ENCODE measurements around the gene MDH1B.

Gene MDH1B

DNA sequence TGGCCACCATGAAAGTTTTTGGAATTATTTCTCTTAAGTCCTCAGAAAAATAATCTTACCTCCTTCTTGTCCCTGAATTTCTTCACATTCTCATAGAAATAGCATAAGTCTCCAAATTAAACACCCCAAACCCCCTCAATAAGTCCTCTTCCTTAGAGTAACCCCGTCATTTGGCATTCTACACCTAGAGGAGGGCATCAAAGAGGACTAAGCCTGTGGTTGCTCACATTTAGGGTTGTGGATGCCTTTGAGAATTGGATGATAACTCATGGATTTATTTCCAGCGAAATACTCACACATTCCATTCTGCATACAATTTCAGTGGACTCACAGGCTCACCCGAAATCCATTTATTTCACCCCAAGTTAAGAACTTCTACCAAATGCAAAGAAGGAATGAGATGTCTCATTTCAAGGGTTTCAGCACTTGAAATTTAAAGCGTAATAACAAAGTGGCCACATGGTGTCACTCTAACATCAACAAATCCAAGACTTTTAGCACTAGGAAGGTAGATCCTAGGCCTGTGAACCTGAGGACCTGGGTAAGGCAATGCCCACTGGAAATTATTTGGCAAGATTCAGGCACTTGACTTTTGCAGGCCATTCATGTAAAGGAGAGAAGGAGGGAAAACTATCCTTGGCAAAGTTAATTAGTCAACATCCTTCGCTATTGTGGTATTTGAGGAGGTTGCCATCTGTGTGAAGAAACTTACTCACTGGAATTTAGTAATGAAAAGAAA is 71.6 kb downstream of the MDH1B start:
- H3K4me3 ChIP-seq (ENCODE audit: low read depth, low read length): no peak overlapping the region
- no peak for TF ChIP-seq POLR2A (IDR thresholded peaks at IDR 0.05; ENCODE audit: extremely low read depth, insufficient read length)
- TF ChIP-seq, protein P1, sequence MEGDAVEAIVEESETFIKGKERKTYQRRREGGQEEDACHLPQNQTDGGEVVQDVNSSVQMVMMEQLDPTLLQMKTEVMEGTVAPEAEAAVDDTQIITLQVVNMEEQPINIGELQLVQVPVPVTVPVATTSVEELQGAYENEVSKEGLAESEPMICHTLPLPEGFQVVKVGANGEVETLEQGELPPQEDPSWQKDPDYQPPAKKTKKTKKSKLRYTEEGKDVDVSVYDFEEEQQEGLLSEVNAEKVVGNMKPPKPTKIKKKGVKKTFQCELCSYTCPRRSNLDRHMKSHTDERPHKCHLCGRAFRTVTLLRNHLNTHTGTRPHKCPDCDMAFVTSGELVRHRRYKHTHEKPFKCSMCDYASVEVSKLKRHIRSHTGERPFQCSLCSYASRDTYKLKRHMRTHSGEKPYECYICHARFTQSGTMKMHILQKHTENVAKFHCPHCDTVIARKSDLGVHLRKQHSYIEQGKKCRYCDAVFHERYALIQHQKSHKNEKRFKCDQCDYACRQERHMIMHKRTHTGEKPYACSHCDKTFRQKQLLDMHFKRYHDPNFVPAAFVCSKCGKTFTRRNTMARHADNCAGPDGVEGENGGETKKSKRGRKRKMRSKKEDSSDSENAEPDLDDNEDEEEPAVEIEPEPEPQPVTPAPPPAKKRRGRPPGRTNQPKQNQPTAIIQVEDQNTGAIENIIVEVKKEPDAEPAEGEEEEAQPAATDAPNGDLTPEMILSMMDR (IDR thresholded peaks at IDR 0.05; ENCODE audit: low read depth, low read length): peak; percentile 48
- TF ChIP-seq, protein P2, sequence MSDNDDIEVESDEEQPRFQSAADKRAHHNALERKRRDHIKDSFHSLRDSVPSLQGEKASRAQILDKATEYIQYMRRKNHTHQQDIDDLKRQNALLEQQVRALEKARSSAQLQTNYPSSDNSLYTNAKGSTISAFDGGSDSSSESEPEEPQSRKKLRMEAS (IDR thresholded peaks at IDR 0.05; ENCODE audit: low read depth, low read length): no peak
- no peak for TF ChIP-seq MYC (IDR thresholded peaks at IDR 0.05; ENCODE audit: low read depth, low read length)
- peak; percentile 75 for DNase-seq (ENCODE audit: low read depth)

DNA sequence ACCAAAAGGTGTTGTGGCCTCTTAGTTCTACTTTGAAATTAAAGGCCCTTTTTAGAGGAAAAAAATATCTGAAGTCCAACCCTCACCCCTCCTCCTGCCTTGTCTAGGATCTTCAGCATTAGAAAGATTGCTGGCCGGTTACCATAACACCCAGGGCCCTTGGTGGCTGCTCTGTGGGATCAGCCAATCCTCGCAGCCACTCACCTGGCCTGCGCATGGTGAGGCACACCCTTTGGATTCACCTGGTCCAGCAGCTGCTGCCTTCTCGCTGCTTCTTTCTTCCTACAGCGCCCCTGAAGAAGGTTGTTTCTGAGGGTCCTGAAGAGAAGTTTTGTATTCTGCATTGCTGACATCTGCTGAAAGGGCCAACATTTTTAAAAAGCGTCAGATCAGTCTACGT is 72.2 kb downstream of the MDH1B start:
- H3K4me3 ChIP-seq (ENCODE audit: low read depth, low read length): no peak overlapping the region
- no peak for TF ChIP-seq POLR2A (IDR thresholded peaks at IDR 0.05; ENCODE audit: extremely low read depth, insufficient read length)
- TF ChIP-seq, protein P1 (IDR thresholded peaks at IDR 0.05; ENCODE audit: low read depth, low read length): no peak
- TF ChIP-seq, protein P2 (IDR thresholded peaks at IDR 0.05; ENCODE audit: low read depth, low read length): no peak
- TF ChIP-seq MYC (IDR thresholded peaks at IDR 0.05; ENCODE audit: low read depth, low read length): no peak
- no peak for DNase-seq (ENCODE audit: low read depth)

DNA sequence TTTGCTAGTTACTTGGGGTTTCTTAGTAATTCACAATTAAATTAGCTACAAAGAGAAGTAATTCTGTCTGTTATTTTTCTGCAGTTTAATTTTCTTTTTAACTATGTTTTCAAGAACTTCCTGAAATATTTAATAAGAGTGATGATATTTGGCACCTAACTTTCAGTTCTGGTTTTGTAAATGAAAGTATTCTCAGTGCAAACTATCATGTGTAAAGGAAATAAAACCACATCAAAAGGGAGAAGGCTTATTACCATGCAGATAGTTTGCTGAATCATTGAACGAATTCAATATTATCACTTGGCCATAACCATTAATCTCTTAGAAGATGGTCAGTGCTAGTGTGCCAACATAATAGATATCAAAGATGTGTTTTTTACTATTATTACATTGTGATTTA is 76.1 kb downstream of the MDH1B start:
- no peak for DNase-seq (ENCODE audit: low read depth)
- TF ChIP-seq, protein P1 (IDR thresholded peaks at IDR 0.05; ENCODE audit: low read depth, low read length): no peak
- TF ChIP-seq MYC (IDR thresholded peaks at IDR 0.05; ENCODE audit: low read depth, low read length) (no peak), POLR2A (IDR thresholded peaks at IDR 0.05; ENCODE audit: extremely low read depth, insufficient read length) (no peak)
- TF ChIP-seq, protein P2 (IDR thresholded peaks at IDR 0.05; ENCODE audit: low read depth, low read length): no peak
- no peak overlapping the region for H3K4me3 ChIP-seq (ENCODE audit: low read depth, low read length)

DNA sequence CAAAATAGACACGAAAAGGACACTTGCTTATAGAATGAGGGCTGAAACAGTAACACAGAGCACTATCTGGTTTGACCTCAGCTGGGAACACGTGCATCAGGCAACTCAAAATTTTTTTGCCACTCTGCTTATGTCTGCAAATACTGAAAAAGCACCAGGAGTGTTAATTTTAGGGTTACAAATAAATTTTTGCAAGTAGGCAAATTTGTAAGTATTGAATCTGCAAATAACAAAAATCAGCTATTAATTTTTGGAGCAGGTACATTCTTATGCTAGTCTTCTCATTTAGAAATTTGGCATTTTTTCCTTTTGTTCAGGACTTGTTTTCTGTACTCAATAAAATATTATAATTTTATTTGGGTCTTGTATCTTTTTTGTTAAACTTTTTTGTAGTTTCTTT is 76.7 kb downstream of the MDH1B start:
- no peak for DNase-seq (ENCODE audit: low read depth)
- no peak for TF ChIP-seq MYC (IDR thresholded peaks at IDR 0.05; ENCODE audit: low read depth, low read length)
- no peak for TF ChIP-seq POLR2A (IDR thresholded peaks at IDR 0.05; ENCODE audit: extremely low read depth, insufficient read length)
- no peak overlapping the region for H3K4me3 ChIP-seq (ENCODE audit: low read depth, low read length)

Data from NB4 (cell line).